Measurements from ENCODE around the gene SCAF8.
"Not testable (repeated sequence)": the region's sequence is repeated elsewhere in the genome, so short reads cannot be mapped to it uniquely, and the experiment has no call there.

The SCAF8 gene

DNA sequence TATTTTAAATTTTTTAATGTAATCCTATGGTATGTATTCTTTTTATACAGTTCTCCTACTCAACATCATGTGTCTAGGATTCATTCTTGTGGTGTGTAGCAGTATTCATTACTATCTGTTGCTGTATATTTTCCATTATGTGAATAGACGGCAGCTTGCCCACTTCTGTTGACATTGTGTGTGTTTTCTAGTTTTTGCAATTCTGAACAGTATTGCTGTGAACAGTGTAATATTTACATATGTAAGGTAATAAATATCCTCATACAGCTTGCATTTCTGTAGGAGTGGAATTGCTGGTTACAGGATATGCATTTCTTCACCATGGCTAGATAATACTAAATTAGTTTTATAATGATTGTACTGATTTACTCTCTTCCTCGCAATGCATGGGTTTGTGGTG, 51.9 kb downstream of the SCAF8 start:
- H3K27me3 ChIP-seq (ENCODE audit: low read depth, low read length): no peaks in the 10 kb centered on the region
- H3K27ac ChIP-seq (ENCODE audit: low read length): no peak overlapping the region
- H3K4me3 ChIP-seq (ENCODE audit: low read depth in 1 of 2, low read length in 2 of 2): no peak overlapping the region
- no peaks in the 10 kb centered on the region for H3K9me3 ChIP-seq (ENCODE audit: control insufficient read depth in 1 of 2, low read length in 2 of 2)
- peaks cover 0 to 13% of the 10 kb centered on the region in 2 donors for H3K36me3 ChIP-seq (ENCODE audit: control insufficient read depth in 1 of 2, insufficient read depth in 2 of 2, low read length in 2 of 2)
- H3K4me1 ChIP-seq (ENCODE audit: control insufficient read depth in 1 of 2, insufficient read depth in 2 of 2, low read length in 2 of 2): no peaks in the 10 kb centered on the region

DNA sequence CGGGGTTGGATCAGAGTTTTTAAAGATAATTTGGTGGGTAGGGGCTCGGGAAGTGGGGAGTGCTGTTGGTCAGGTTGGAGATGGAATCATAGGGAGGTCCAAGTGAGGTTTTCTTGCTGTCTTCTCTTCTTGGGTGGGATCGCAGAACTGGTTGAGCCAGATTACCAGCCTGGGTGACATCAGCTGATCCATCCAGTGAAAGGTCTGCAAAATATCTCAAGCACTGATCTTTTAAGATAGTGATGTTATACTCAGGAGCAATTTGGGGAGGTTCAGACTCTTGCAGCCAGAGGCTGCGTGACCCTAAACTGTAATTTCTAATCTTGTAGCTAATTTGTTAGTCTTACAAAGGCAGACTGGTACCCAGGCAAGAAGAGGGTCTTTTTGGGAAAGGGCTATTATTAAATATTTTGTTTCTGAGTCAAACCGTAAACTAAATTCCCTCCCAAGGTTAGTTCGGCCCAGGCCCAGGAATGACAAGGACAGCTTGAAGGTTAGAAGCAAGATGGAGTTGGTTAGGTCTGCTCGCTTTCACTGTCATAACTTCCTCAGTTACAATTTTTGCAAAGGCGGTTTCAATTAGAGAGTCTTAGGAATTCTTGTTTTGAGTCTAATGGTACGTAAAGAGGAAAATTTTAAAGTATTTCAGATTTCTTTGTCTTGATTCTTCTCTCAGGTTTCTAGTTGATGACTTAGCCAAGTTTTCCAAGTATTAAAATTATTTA, 53.1 kb downstream of the SCAF8 start:
- no peaks in the 10 kb centered on the region for H3K27me3 ChIP-seq (ENCODE audit: low read depth, low read length)
- H3K9me3 ChIP-seq (ENCODE audit: control insufficient read depth in 1 of 2, low read length in 2 of 2): no peaks in the 10 kb centered on the region
- H3K27ac ChIP-seq (ENCODE audit: low read length): no peak overlapping the region
- H3K4me3 ChIP-seq (ENCODE audit: low read depth in 1 of 2, low read length in 2 of 2): no peak overlapping the region
- peaks cover 0 to 5% of the 10 kb centered on the region in 2 donors for H3K36me3 ChIP-seq (ENCODE audit: control insufficient read depth in 1 of 2, insufficient read depth in 2 of 2, low read length in 2 of 2)
- H3K4me1 ChIP-seq (ENCODE audit: control insufficient read depth in 1 of 2, insufficient read depth in 2 of 2, low read length in 2 of 2): no peaks in the 10 kb centered on the region

DNA sequence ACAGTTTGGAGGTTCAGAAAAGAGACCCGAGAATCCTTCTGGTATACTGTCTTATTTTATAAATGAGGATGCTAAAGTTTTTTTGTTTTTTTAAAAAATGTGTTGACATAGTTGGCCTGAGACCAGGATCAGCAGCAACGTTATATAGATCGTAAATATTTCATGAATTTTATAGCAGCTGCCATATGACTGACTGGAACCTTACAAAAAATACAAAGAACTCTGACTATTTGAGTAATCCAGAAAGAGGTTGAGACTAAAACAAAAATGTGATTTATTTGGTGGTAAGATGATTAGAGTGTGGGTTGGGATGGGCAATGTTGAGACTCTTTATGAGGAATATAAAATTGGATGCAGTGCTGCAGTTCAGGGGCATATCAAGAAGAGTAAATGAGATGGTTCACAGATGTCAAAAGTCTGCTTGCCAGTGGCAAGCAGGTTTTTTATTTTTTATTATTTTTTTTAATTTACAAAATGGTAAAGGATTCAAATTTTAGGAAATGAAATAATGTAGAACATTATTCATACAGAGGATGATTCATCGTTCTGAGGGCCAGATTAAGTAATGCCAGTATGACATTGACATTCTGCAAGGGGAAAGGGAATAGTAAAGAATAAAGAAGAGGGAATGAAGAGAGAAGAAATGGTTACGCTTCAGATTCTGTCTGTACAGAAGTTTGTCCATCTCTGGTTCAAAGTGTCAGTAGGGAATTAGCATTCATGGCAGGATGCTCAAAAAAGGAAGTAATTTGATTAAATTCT, 58.5 kb downstream of the SCAF8 start:
- no peak overlapping the region for H3K27ac ChIP-seq (ENCODE audit: low read length)

DNA sequence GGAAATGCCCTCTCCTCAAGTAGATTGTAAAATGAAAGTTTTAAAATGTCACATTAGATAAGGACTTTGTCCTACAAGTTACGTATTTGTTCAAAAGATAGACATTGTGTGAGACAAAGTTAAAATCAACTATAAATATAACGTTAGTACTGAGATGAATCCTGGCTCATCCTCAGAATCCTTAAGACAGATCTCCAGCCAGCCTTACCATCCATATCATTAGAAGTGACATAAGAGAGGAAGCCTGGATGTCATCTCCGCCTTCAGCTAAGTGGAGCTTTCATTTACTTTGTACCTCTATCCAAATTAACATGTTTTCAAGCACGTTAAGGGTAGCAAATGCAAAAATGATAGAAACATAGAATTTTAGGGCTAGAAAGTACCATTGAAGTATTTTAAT, 59.1 kb downstream of the SCAF8 start:
- Histone ChIP-seq H3K36me3 (ENCODE audit: control insufficient read depth in 1 of 2, insufficient read depth in 2 of 2, low read length in 2 of 2) (peaks cover 6 to 24% of the 10 kb centered on the region in 2 donors), H3K27me3 (ENCODE audit: low read depth, low read length) (no peaks in the 10 kb centered on the region), H3K9me3 (ENCODE audit: control insufficient read depth in 1 of 2, low read length in 2 of 2) (no peaks in the 10 kb centered on the region), H3K4me1 (ENCODE audit: control insufficient read depth in 1 of 2, insufficient read depth in 2 of 2, low read length in 2 of 2) (peaks cover 0 to 3% of the 10 kb centered on the region in 2 donors), H3K27ac (ENCODE audit: low read length) (no peak overlapping the region), H3K4me3 (ENCODE audit: low read depth in 1 of 2, low read length in 2 of 2) (no peak overlapping the region)

More for the DNA sequence above, 58.5 kb downstream of the SCAF8 start:
- Histone ChIP-seq H3K4me1 (ENCODE audit: control insufficient read depth in 1 of 2, insufficient read depth in 2 of 2, low read length in 2 of 2) (peaks cover 0 to 3% of the 10 kb centered on the region in 2 donors), H3K36me3 (ENCODE audit: control insufficient read depth in 1 of 2, insufficient read depth in 2 of 2, low read length in 2 of 2) (peaks cover 6 to 24% of the 10 kb centered on the region in 2 donors), H3K27me3 (ENCODE audit: low read depth, low read length) (no peaks in the 10 kb centered on the region), H3K4me3 (ENCODE audit: low read depth in 1 of 2, low read length in 2 of 2) (no peak overlapping the region), H3K9me3 (ENCODE audit: control insufficient read depth in 1 of 2, low read length in 2 of 2) (no peaks in the 10 kb centered on the region)

DNA sequence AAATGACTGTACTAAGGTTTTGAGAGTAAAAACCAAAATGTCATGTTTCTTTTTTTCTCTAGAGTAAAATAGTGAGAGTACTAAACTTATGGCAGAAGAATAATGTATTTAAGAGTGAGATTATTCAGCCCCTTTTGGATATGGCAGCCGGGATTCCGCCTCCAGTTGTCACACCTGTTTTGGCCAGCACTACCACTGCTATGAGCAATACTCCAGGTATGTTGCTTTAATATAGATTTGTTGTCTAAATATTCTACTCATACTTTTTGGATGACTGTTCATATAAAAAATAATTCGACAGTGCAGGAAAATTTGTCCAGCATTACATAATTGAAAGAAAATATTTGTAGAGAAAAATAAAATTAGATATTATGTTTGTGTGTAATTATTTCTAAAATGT, 59.5 kb downstream of the SCAF8 start:
- no peaks in the 10 kb centered on the region for H3K27me3 ChIP-seq (ENCODE audit: low read depth, low read length)
- no peaks in the 10 kb centered on the region for H3K9me3 ChIP-seq (ENCODE audit: control insufficient read depth in 1 of 2, low read length in 2 of 2)
- H3K36me3 ChIP-seq (ENCODE audit: control insufficient read depth in 1 of 2, insufficient read depth in 2 of 2, low read length in 2 of 2): peaks cover 6 to 28% of the 10 kb centered on the region in 2 donors
- no peak overlapping the region for H3K4me3 ChIP-seq (ENCODE audit: low read depth in 1 of 2, low read length in 2 of 2)
- no peak overlapping the region for H3K27ac ChIP-seq (ENCODE audit: low read length)
- peaks cover 0 to 3% of the 10 kb centered on the region in 2 donors for H3K4me1 ChIP-seq (ENCODE audit: control insufficient read depth in 1 of 2, insufficient read depth in 2 of 2, low read length in 2 of 2)

DNA sequence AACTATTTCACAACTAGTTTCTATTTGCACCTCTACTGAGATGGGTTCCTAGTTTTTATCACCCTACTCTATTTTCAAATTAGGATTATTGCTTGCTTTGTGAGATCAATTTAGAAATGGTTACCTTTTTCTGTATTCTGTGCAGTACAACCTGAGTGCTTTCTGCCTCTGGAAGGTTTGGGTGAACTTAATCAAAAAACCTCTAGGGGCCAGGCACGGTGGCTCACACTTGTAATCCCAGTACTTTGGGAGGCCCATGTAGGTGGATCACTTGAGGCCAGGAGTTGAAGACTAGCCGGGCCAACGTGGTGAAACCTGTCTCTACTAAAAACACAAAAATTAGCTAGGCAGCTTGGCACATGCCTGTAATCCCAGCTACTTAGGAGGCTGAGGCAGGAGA, 63.3 kb downstream of the SCAF8 start:
- Histone ChIP-seq H3K27me3 (ENCODE audit: low read depth, low read length) (no peaks in the 10 kb centered on the region), H3K9me3 (ENCODE audit: control insufficient read depth in 1 of 2, low read length in 2 of 2) (no peaks in the 10 kb centered on the region), H3K4me3 (ENCODE audit: low read depth in 1 of 2, low read length in 2 of 2) (no peak overlapping the region), H3K36me3 (ENCODE audit: control insufficient read depth in 1 of 2, insufficient read depth in 2 of 2, low read length in 2 of 2) (peaks cover 11 to 30% of the 10 kb centered on the region in 2 donors), H3K27ac (ENCODE audit: low read length) (no peak overlapping the region), H3K4me1 (ENCODE audit: control insufficient read depth in 1 of 2, insufficient read depth in 2 of 2, low read length in 2 of 2) (peaks cover 0 to 3% of the 10 kb centered on the region in 2 donors)

DNA sequence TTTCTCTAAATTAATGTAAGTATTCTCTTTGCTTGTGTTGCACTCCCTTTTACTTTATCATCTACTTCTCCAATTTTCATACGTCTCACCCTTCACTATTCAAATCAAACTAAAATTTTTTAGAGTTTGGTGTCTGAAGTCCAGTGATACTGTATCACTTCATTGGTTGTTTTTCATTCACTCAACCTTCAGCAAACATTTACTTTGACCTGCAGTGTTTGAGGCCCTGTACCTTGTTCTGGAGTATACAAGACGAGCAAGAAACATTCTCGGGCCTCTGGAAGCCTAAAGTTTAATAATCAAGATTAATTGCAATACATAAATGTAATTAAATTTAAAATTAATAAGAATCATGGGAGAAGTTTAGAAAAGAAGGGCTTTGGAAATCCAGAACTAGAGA, 64.6 kb downstream of the SCAF8 start:
- H3K4me3 ChIP-seq (ENCODE audit: low read depth in 1 of 2, low read length in 2 of 2): no peak overlapping the region
- H3K36me3 ChIP-seq (ENCODE audit: control insufficient read depth in 1 of 2, insufficient read depth in 2 of 2, low read length in 2 of 2): peaks cover 11 to 26% of the 10 kb centered on the region in 2 donors

DNA sequence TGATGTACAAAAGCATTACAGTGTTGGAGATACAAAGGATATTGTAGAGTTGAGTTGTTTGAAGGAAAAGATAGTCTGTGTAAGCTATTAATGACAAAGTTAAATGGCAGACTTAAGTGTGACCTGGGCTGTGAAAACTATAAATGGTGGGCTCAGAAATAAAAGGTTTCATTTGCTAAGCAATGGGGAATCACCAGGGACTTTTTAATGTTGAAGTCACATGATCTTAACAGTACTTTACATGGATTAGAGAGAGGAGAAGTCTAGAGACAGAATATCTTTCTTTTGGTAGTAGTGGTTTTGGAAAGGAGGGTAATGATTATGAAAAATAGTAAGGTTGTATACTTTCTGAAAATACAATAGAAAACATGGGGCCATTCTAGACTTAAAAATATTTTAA, 67.1 kb downstream of the SCAF8 start:
- Histone ChIP-seq H3K27ac (ENCODE audit: low read length) (no peak overlapping the region), H3K36me3 (ENCODE audit: control insufficient read depth in 1 of 2, insufficient read depth in 2 of 2, low read length in 2 of 2) (peaks cover 15 to 32% of the 10 kb centered on the region in 2 donors), H3K4me1 (ENCODE audit: control insufficient read depth in 1 of 2, insufficient read depth in 2 of 2, low read length in 2 of 2) (no peaks in the 10 kb centered on the region), H3K27me3 (ENCODE audit: low read depth, low read length) (no peaks in the 10 kb centered on the region), H3K9me3 (ENCODE audit: control insufficient read depth in 1 of 2, low read length in 2 of 2) (no peaks in the 10 kb centered on the region), H3K4me3 (ENCODE audit: low read depth in 1 of 2, low read length in 2 of 2) (no peak overlapping the region)

More for the DNA sequence above, 64.6 kb downstream of the SCAF8 start:
- no peaks in the 10 kb centered on the region for H3K9me3 ChIP-seq (ENCODE audit: control insufficient read depth in 1 of 2, low read length in 2 of 2)
- H3K27me3 ChIP-seq (ENCODE audit: low read depth, low read length): no peaks in the 10 kb centered on the region
- no peak overlapping the region for H3K27ac ChIP-seq (ENCODE audit: low read length)
- no peaks in the 10 kb centered on the region for H3K4me1 ChIP-seq (ENCODE audit: control insufficient read depth in 1 of 2, insufficient read depth in 2 of 2, low read length in 2 of 2)

DNA sequence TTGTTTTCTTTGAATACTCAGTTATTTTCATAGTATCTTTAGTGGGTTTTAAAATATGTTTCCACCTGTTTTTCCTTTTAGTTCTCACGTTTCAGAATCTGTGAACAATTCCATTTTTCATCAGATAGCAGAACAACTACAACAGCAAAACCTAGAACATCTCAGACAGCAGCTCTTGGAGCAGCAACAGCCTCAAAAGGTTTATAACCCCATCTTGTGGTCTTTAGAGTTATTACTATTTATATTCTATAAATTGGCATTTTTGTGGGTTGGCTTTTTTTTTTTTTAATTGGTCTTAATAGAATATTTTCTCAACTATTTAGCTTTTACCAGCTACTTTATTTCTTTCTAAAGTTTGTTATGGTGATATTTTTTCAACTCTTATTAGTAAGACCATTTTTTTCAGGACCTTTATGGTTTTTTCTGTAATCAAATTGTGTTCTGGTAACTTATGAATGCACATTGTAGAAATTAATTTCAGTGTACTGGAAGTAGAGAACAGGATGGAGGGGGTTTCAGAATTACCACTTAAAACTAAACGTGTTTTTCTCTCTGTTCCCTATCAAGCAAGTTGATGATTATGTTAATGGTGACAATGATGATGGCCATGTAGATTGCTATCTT, 72.2 kb downstream of the SCAF8 start:
- H3K27me3 ChIP-seq (ENCODE audit: low read depth, low read length): no peaks in the 10 kb centered on the region
- H3K4me3 ChIP-seq (ENCODE audit: low read depth in 1 of 2, low read length in 2 of 2): no peak overlapping the region
- H3K9me3 ChIP-seq (ENCODE audit: control insufficient read depth in 1 of 2, low read length in 2 of 2): no peaks in the 10 kb centered on the region
- H3K27ac ChIP-seq (ENCODE audit: low read length): no peak overlapping the region
- H3K36me3 ChIP-seq (ENCODE audit: control insufficient read depth in 1 of 2, insufficient read depth in 2 of 2, low read length in 2 of 2): peaks cover 29 to 36% of the 10 kb centered on the region in 2 donors
- H3K4me1 ChIP-seq (ENCODE audit: control insufficient read depth in 1 of 2, insufficient read depth in 2 of 2, low read length in 2 of 2): no peaks in the 10 kb centered on the region

DNA sequence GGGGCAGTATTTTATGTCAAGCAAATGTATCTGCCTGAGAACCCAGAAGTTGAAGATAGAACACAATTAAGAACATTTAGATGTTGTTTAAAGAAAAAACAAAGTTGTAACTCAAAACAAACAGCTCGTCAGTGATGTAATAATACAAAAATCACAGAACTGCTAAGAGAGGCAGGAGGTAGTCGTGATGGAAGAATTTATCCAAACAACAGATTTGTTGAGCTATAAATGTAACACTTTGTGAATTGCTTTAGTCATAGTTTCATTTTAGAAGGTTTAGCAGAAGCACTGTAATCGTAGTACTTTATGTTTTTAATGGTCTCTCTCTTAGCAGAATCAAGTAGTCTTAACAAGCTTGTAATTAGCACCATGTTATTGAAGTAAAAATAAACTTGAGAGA, 73.6 kb downstream of the SCAF8 start:
- Histone ChIP-seq H3K36me3 (ENCODE audit: control insufficient read depth in 1 of 2, insufficient read depth in 2 of 2, low read length in 2 of 2) (peaks cover 35 to 48% of the 10 kb centered on the region in 2 donors), H3K27me3 (ENCODE audit: low read depth, low read length) (no peaks in the 10 kb centered on the region), H3K27ac (ENCODE audit: low read length) (no peak overlapping the region), H3K9me3 (ENCODE audit: control insufficient read depth in 1 of 2, low read length in 2 of 2) (no peaks in the 10 kb centered on the region), H3K4me1 (ENCODE audit: control insufficient read depth in 1 of 2, insufficient read depth in 2 of 2, low read length in 2 of 2) (no peaks in the 10 kb centered on the region), H3K4me3 (ENCODE audit: low read depth in 1 of 2, low read length in 2 of 2) (no peak overlapping the region)

DNA sequence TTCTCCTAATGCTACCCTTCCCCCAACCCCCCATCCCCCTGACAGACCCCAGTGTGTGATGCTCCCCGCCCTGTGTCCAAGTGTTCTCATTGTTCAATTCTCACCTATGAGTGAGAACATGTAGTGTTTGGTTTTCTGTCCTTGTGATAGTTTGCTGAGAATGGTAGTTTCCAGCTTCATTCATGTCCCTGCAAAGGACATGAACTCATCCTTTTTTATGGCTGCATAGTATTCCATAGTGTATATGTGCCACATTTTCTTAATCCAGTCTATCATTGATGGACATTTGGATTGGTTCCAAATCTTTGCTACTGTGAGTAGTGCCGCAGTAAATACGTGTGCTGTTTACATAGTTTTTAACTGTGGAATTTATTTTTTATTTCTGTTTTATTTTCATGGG, 78.4 kb downstream of the SCAF8 start:
- not testable (repeated sequence) for H3K27me3 ChIP-seq (ENCODE audit: low read depth, low read length); H3K4me1 ChIP-seq (ENCODE audit: control insufficient read depth in 1 of 2, insufficient read depth in 2 of 2, low read length in 2 of 2); H3K27ac ChIP-seq (ENCODE audit: low read length); H3K4me3 ChIP-seq (ENCODE audit: low read depth in 1 of 2, low read length in 2 of 2); H3K9me3 ChIP-seq (ENCODE audit: control insufficient read depth in 1 of 2, low read length in 2 of 2)
- H3K36me3 ChIP-seq (ENCODE audit: control insufficient read depth in 1 of 2, insufficient read depth in 2 of 2, low read length in 2 of 2): peaks cover 50 to 63% of the 10 kb centered on the region in 2 donors
